Parathyroid adenoma (tissue), 2 donors: ENCODE results near the gene HOXD4.

ENCODE experiments used
- H2AFZ ChIP-seq: fragments of 300-600 bp; sonication (generic); one replicate; pipeline ENCODE4 v1.7.0; 2017; ENCODE audit warnings: antibody characterized with exemption, mild to moderate bottlenecking
- H3K27ac ChIP-seq: fragments of 300-600 bp; sonication (generic); one replicate; pipeline ENCODE4 v1.7.0; 2017
- H3K27me3 ChIP-seq: fragments of 300-600 bp; sonication (generic); one replicate; pipeline ENCODE4 v1.7.0; 2017; ENCODE audit warnings: low read length; ENCODE audit not compliant: control insufficient read depth, insufficient read depth
- H3K36me3 ChIP-seq: fragments of 300-600 bp; sonication (generic); one replicate; pipeline ENCODE4 v1.7.0; 2017; ENCODE audit warnings: low read length; ENCODE audit not compliant: control insufficient read depth, insufficient read depth
- H3K4me1 ChIP-seq: fragments of 300-600 bp; sonication (generic); one replicate; pipeline ENCODE4 v1.7.0; 2017; ENCODE audit warnings: control low read depth
- H3K4me2 ChIP-seq: fragments of 300-600 bp; sonication (generic); one replicate; pipeline ENCODE4 v1.7.0; 2017; ENCODE audit warnings: low read length
- H3K4me3 ChIP-seq: fragments of 300-600 bp; sonication (generic); one replicate; pipeline ENCODE4 v1.7.0; 2017; ENCODE audit warnings: low read depth, low read length
- H3K79me2 ChIP-seq: fragments of 300-600 bp; sonication (generic); one replicate; pipeline ENCODE4 v1.7.0; 2017; ENCODE audit warnings: control low read depth
- H3K9ac ChIP-seq: fragments of 300-600 bp; sonication (generic); one replicate; pipeline ENCODE4 v1.7.0; 2017; ENCODE audit warnings: mild to moderate bottlenecking
- H3K9me3 ChIP-seq: fragments of 300-600 bp; sonication (generic); one replicate; pipeline ENCODE4 v1.7.0; 2017; ENCODE audit warnings: low read length; ENCODE audit not compliant: control insufficient read depth
- TF ChIP-seq, protein P1 (sequence below): fragments of 300-600 bp; sonication (generic); IDR thresholded peaks from one replicate; pipeline ENCODE4 v1.7.0; 2017; ENCODE audit warnings: antibody characterized with exemption, mild to moderate bottlenecking
- donor health status: primary hyperparathyroidism.

Gene HOXD4

GRCh38 chr2:176151442-176152287 lies at the start of gene HOXD4:
HOXD4 (plus strand) TSS chr2:176151550; CDS start chr2:176151634, 84 bp downstream.
- Histone ChIP-seq H3K4me3 (no peak within 1 kb of the TSS), H3K27ac (no peak within 1 kb of the TSS), H3K9me3 (no peaks in the 10 kb centered on the region), H3K36me3 (no peaks in the 10 kb centered on the region), H3K27me3 (peaks cover 6% of the 10 kb centered on the region), H3K79me2 (no peaks in the 10 kb centered on the region), H3K4me1 (no peaks in the 10 kb centered on the region), H3K9ac (no peak within 1 kb of the TSS), H3K4me2 (no peak within 1 kb of the TSS), H2AFZ (no peak within 1 kb of the TSS)
- TF ChIP-seq, protein P1, sequence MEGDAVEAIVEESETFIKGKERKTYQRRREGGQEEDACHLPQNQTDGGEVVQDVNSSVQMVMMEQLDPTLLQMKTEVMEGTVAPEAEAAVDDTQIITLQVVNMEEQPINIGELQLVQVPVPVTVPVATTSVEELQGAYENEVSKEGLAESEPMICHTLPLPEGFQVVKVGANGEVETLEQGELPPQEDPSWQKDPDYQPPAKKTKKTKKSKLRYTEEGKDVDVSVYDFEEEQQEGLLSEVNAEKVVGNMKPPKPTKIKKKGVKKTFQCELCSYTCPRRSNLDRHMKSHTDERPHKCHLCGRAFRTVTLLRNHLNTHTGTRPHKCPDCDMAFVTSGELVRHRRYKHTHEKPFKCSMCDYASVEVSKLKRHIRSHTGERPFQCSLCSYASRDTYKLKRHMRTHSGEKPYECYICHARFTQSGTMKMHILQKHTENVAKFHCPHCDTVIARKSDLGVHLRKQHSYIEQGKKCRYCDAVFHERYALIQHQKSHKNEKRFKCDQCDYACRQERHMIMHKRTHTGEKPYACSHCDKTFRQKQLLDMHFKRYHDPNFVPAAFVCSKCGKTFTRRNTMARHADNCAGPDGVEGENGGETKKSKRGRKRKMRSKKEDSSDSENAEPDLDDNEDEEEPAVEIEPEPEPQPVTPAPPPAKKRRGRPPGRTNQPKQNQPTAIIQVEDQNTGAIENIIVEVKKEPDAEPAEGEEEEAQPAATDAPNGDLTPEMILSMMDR = no peak

DNA sequence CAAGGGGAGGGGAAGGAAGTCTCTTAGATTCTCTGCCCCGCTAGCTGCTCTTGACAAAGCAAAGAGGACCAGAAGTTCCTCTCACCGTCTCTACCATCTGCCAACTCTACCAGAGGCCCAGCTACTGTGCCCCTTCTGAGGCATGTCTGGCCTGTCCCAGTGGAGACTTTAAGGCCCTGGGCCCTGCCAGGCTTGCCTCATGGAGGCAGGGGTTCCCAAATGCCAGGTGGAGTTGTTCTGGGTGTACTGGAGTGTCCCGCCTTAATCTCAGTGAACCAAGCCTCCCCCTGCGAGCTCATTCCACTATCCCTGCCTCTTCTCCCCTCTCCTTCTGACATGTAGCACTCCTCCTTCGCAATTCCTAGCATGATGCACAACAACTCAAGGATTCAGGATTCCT lies 49.5 kb upstream of the HOXD4 start:
- Histone ChIP-seq H3K79me2 (no peaks in the 10 kb centered on the region), H3K4me1 (no peaks in the 10 kb centered on the region), H3K36me3 (no peaks in the 10 kb centered on the region), H3K4me2 (no peak overlapping the region), H2AFZ (no peak overlapping the region), H3K9me3 (no peaks in the 10 kb centered on the region), H3K9ac (no peak overlapping the region), H3K27ac (no peak overlapping the region), H3K27me3 (peaks cover 34% of the 10 kb centered on the region), H3K4me3 (no peak overlapping the region)
- TF ChIP-seq, protein P1 = no peak

DNA sequence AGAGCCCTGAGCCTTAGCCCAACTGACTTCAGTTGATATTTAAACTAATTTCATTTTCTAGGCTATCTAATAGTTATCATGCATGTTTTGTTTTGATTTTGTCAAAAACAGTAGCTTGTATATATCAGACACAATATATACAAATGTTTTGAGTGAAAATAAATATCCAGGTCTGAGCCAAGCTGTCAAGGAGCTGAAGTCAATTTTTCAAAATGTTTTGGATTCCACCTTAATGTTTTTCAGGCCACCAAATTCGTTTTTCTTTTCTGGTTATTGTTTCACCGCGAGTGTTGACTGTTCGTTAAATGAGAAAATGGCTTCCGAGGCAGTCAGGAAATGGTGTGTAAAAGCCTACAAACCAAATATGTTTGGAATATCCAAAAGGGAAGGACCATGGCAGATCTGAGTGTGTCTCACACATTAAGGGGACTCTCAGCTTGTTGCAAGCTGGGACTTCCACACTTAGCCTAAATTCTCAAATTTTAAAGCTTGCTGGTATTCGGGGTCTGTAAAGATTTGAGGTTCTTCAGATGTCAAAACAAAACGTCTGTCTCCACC lies 49.0 kb upstream of the HOXD4 start:
- no peak overlapping the region for H3K4me2 ChIP-seq
- TF ChIP-seq, protein P1 = no peak
- H3K79me2 ChIP-seq = no peaks in the 10 kb centered on the region
- H3K4me1 ChIP-seq = no peaks in the 10 kb centered on the region
- H3K4me3 ChIP-seq = no peak overlapping the region
- H3K9ac ChIP-seq = no peak overlapping the region
- H3K9me3 ChIP-seq = no peaks in the 10 kb centered on the region
- H3K27ac ChIP-seq = no peak overlapping the region
- peaks cover 31% of the 10 kb centered on the region for H3K27me3 ChIP-seq
- H3K36me3 ChIP-seq = no peaks in the 10 kb centered on the region
- no peak overlapping the region for H2AFZ ChIP-seq

- H3K27me3 ChIP-seq = peaks cover 31% of the 10 kb centered on the region
- TF ChIP-seq, protein P1 = no peak
- H3K27ac ChIP-seq = no peak overlapping the region
- H3K79me2 ChIP-seq = no peaks in the 10 kb centered on the region
- H3K4me3 ChIP-seq = no peak overlapping the region
- no peaks in the 10 kb centered on the region for H3K4me1 ChIP-seq
- no peak overlapping the region for H3K4me2 ChIP-seq
- no peak overlapping the region for H3K9ac ChIP-seq
- H3K9me3 ChIP-seq = no peaks in the 10 kb centered on the region
- H3K36me3 ChIP-seq = no peaks in the 10 kb centered on the region
- no peak overlapping the region for H2AFZ ChIP-seq
These were observed 48.2 kb upstream of the HOXD4 start for GRCh38 chr2:176103194-176103593.
